ENCODE results near the gene CIITA. TPM values are rescaled to one million over a fixed set of nuclear protein-coding genes. Genes with fewer than 3 reads are reported as not detected.
A peak's percentile ranks its signal among the peaks of the same experiment; 100 is the strongest.

CIITA gene
- total and polyA plus RNA-seq, 4 donors = 11.5 to 59.6 (median 26.6) TPM

DNA sequence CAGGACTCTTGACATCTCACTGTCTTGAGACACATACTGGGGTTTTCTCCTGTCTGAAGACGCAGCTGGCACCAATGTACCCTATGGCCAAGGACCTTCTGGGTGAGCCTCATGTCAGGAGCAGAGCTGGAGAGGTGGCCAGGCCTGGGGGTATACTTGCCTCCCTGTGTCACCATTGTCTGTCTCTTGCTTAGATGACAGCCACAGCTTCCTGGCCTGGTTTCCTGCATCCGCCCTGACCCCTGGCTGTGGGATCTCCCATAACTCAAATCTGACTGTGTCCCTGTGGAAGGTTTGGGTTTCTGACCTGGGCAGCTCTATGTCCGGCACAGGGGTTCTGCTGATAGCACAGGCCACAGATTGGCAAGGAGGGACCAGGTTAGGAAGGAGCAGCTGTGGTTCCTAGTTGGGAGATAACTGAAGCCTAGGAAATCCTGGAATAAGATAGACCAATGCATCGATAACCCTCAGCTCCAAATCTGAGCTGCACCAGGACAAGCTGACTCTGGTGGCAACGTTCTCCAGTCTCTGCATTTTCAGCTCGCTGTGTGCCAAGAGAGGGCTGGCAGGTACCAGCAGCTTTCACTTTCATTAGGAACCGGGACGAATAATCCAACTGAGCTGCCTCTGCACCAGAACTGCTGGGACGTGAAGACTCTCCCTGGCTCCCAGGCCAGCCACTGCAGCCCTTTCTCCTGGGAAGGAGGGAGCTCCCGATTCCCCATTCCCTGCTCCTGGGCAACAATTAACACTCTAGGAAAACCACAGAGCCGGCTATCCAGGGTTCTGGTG lies 60.3 kb downstream of the CIITA start:
- ATAC-seq (ENCODE audit: insufficient read depth, low FRiP score) (no peak), DNase-seq (no peak)
- WGBS, 2 donors = 27 to 39% methylated on average over 11 of the region's 11 CpGs
- Histone ChIP-seq H3K4me1 (ENCODE audit: control insufficient read depth in 5 of 5, insufficient read depth in 5 of 5, low read length in 5 of 5) (peaks cover 34 to 66% (median 38%) of the 10 kb centered on the region in 5 donors), H3K36me3 (ENCODE audit: control insufficient read depth in 4 of 4, insufficient read depth in 4 of 4, low read length in 4 of 4) (peaks cover 0 to 11% (median 6%) of the 10 kb centered on the region in 4 donors), H3K27ac (ENCODE audit: low read depth in 1 of 2, low read length in 1 of 2) (peak overlapping the region; percentile 74 to 82), H3K9ac (ENCODE audit: insufficient read depth in 1 of 2, low read length in 2 of 2) (no peak overlapping the region), H3K9me3 (ENCODE audit: control insufficient read depth in 4 of 4, insufficient read depth in 3 of 4, low read length in 3 of 4) (no peaks in the 10 kb centered on the region), H3K27me3 (ENCODE audit: control insufficient read depth in 3 of 3, insufficient read depth in 3 of 3, low read length in 2 of 3) (no peaks in the 10 kb centered on the region), H3K4me3 (no peak overlapping the region)
- TF ChIP-seq, protein P1, sequence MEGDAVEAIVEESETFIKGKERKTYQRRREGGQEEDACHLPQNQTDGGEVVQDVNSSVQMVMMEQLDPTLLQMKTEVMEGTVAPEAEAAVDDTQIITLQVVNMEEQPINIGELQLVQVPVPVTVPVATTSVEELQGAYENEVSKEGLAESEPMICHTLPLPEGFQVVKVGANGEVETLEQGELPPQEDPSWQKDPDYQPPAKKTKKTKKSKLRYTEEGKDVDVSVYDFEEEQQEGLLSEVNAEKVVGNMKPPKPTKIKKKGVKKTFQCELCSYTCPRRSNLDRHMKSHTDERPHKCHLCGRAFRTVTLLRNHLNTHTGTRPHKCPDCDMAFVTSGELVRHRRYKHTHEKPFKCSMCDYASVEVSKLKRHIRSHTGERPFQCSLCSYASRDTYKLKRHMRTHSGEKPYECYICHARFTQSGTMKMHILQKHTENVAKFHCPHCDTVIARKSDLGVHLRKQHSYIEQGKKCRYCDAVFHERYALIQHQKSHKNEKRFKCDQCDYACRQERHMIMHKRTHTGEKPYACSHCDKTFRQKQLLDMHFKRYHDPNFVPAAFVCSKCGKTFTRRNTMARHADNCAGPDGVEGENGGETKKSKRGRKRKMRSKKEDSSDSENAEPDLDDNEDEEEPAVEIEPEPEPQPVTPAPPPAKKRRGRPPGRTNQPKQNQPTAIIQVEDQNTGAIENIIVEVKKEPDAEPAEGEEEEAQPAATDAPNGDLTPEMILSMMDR (IDR thresholded peaks at IDR 0.05; ENCODE audit: control extremely low read depth, extremely low read depth) = no peak

DNA sequence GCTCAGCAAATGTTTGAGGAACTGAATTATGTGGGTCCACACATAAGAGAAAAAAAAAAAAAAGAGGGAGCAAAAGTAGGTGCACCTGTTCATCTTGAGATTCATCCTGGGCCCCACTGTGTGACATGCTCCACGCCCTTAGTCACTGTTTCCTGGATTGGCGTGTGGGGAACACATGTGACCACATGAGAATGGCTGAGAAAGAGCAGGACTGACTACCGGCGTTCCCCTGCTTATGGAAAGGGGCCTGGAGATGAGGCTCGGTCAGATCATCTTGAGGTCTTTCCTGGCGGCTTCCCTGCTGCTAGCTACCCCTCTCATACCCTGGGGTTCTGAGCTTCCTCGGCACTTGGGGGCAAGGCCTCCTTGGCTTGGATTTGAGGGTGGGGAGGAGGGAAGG lies 61.3 kb downstream of the CIITA start:
- no peaks in the 10 kb centered on the region for H3K9me3 ChIP-seq (ENCODE audit: control insufficient read depth in 4 of 4, insufficient read depth in 3 of 4, low read length in 3 of 4)
- H3K27ac ChIP-seq (ENCODE audit: low read depth in 1 of 2, low read length in 1 of 2) = peak overlapping the region; percentile 57 to 74
- H3K4me3 ChIP-seq = no peak overlapping the region
- H3K9ac ChIP-seq (ENCODE audit: insufficient read depth in 1 of 2, low read length in 2 of 2) = no peak overlapping the region
- ATAC-seq (ENCODE audit: insufficient read depth, low FRiP score) = no peak
- DNase-seq = no peak
- peaks cover 38 to 68% (median 41%) of the 10 kb centered on the region in 5 donors for H3K4me1 ChIP-seq (ENCODE audit: control insufficient read depth in 5 of 5, insufficient read depth in 5 of 5, low read length in 5 of 5)
- no peaks in the 10 kb centered on the region for H3K27me3 ChIP-seq (ENCODE audit: control insufficient read depth in 3 of 3, insufficient read depth in 3 of 3, low read length in 2 of 3)
- TF ChIP-seq, protein P1 (IDR thresholded peaks at IDR 0.05; ENCODE audit: control extremely low read depth, extremely low read depth) = no peak
- WGBS, 2 donors = 32 to 33% methylated on average over 7 of the region's 7 CpGs
- H3K36me3 ChIP-seq (ENCODE audit: control insufficient read depth in 4 of 4, insufficient read depth in 4 of 4, low read length in 4 of 4) = peaks cover 0 to 8% (median 4%) of the 10 kb centered on the region in 4 donors

DNA sequence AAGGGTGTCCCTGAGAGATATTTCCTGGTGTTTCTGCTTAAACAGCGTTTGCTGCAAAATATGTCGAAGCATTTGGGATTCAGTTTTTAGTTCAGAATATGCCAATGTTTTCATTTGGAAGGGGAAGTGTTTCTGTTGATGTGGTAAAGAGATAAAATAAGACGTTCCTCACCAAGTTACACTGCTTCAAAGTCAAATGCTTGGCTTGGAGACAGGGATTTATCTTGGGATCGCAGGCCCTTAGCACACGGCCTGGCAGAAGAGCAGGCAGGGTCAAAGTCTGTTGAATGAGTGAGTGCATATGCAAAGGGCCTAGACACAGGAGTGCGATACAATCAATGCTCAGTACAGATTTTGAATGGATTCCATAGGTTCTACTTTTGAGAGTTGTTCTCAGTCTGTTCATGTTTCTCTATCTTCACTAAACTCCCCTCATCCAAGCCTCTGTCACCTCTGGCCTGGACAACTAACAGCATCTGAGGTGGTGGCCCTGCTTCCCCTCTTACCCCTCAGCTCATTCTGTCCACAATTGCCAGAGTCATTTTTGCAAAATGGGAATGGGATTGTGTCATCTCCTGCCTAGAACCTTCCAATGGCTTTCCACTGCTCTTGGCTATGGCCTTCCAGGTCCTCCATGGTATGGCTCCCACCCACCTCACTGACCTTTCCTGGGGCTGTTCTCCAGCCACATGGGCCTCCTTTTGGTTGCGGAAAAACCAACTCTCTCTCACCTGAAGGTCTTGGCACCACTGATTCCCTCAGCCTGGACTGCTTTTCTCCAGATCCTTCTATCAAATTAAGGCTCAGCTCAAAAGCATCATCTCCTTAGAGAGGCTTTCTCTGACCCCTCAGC lies 62.0 kb downstream of the CIITA start:
- Histone ChIP-seq H3K9me3 (ENCODE audit: control insufficient read depth in 4 of 4, insufficient read depth in 3 of 4, low read length in 3 of 4) (no peaks in the 10 kb centered on the region), H3K36me3 (ENCODE audit: control insufficient read depth in 4 of 4, insufficient read depth in 4 of 4, low read length in 4 of 4) (peaks cover 0 to 8% (median 2%) of the 10 kb centered on the region in 4 donors), H3K4me1 (ENCODE audit: control insufficient read depth in 5 of 5, insufficient read depth in 5 of 5, low read length in 5 of 5) (peaks cover 38 to 74% (median 44%) of the 10 kb centered on the region in 5 donors), H3K27ac (ENCODE audit: low read depth in 1 of 2, low read length in 1 of 2) (peak overlapping the region; percentile 27 to 57), H3K4me3 (no peak overlapping the region), H3K27me3 (ENCODE audit: control insufficient read depth in 3 of 3, insufficient read depth in 3 of 3, low read length in 2 of 3) (no peaks in the 10 kb centered on the region), H3K9ac (ENCODE audit: insufficient read depth in 1 of 2, low read length in 2 of 2) (peak overlapping the region in 1 of 2 donors; percentile 3)
- TF ChIP-seq, protein P1 (IDR thresholded peaks at IDR 0.05; ENCODE audit: control extremely low read depth, extremely low read depth) = no peak
- WGBS, 2 donors = 38 to 39% methylated on average over 7 of the region's 7 CpGs
- ATAC-seq (ENCODE audit: insufficient read depth, low FRiP score) (no peak), DNase-seq (no peak)

All from lung (tissue), 12 donors.